HEK293 (cell line): ENCODE measurements around the gene ATP5F1D.
A peak's percentile ranks its signal among the peaks of the same experiment; 100 is the strongest.

Experiments
- BCL11B ChIP-seq: fragments of 450-650 bp; formaldehyde crosslinking; IDR thresholded peaks from 2 replicates; pipeline ENCODE4 v1.5.1; 2016; ENCODE audit warnings: low read depth, missing biosample characterization, missing genetic modification characterization
- GLIS1 ChIP-seq: fragments of 450-650 bp; formaldehyde crosslinking; IDR thresholded peaks from 2 replicates; pipeline ENCODE4 v1.5.1; 2016; ENCODE audit warnings: missing biosample characterization, missing genetic modification characterization
- KLF16 ChIP-seq: fragments of 450-650 bp; formaldehyde crosslinking; IDR thresholded peaks from 2 replicates; pipeline ENCODE4 v1.5.1; 2017; ENCODE audit warnings: missing biosample characterization, missing genetic modification characterization
- ZBTB49 ChIP-seq: fragments of 450-650 bp; formaldehyde crosslinking; IDR thresholded peaks from 2 replicates; pipeline ENCODE4 v1.5.1; 2016; ENCODE audit warnings: missing biosample characterization, missing genetic modification characterization, low read depth
- ZEB2 ChIP-seq: fragments of 450-650 bp; formaldehyde crosslinking; IDR thresholded peaks from 2 replicates; pipeline ENCODE4 v1.5.1; 2016; ENCODE audit warnings: missing biosample characterization, missing genetic modification characterization
- ZFP3 ChIP-seq: fragments of 450-650 bp; formaldehyde crosslinking; IDR thresholded peaks from 2 replicates; pipeline ENCODE4 v1.5.1; 2016; ENCODE audit warnings: low read depth, missing biosample characterization, missing genetic modification characterization
- ZNF140 ChIP-seq: fragments of 450-650 bp; formaldehyde crosslinking; IDR thresholded peaks from 2 replicates; pipeline ENCODE4 v1.5.1; 2016; ENCODE audit warnings: missing biosample characterization, missing genetic modification characterization
- ZNF146 ChIP-seq: fragments of 450-650 bp; formaldehyde crosslinking; IDR thresholded peaks from 2 replicates; pipeline ENCODE4 v1.5.1; 2016; ENCODE audit warnings: missing biosample characterization, missing genetic modification characterization
- ZNF157 ChIP-seq: fragments of 450-650 bp; formaldehyde crosslinking; IDR thresholded peaks from 2 replicates; pipeline ENCODE4 v1.5.1; 2016; ENCODE audit warnings: missing biosample characterization, missing genetic modification characterization
- ZNF175 ChIP-seq: fragments of 450-650 bp; formaldehyde crosslinking; IDR thresholded peaks from 2 replicates; pipeline ENCODE4 v1.5.1; 2016; ENCODE audit warnings: missing biosample characterization, missing genetic modification characterization
- ZNF19 ChIP-seq: fragments of 450-650 bp; formaldehyde crosslinking; IDR thresholded peaks from 2 replicates; pipeline ENCODE4; 2016; ENCODE audit warnings: missing biosample characterization, missing genetic modification characterization, low read depth
- ZNF211 ChIP-seq: fragments of 450-650 bp; formaldehyde crosslinking; IDR thresholded peaks from 2 replicates; pipeline ENCODE4 v1.5.1; 2016; ENCODE audit warnings: low read depth, missing biosample characterization, missing genetic modification characterization
- ZNF221 ChIP-seq: fragments of 450-650 bp; formaldehyde crosslinking; IDR thresholded peaks from 2 replicates; pipeline ENCODE4 v1.5.1; 2017; ENCODE audit warnings: missing biosample characterization, missing genetic modification characterization, borderline replicate concordance
- ZNF266 ChIP-seq: fragments of 450-650 bp; formaldehyde crosslinking; IDR thresholded peaks from 2 replicates; pipeline ENCODE4 v1.5.1; 2016; ENCODE audit warnings: missing biosample characterization, missing genetic modification characterization, low read depth
- ZNF280D ChIP-seq: fragments of 450-650 bp; formaldehyde crosslinking; IDR thresholded peaks from 2 replicates; pipeline ENCODE4 v1.5.1; 2016; ENCODE audit warnings: missing biosample characterization, missing genetic modification characterization
- ZNF302 ChIP-seq: fragments of 450-650 bp; formaldehyde crosslinking; IDR thresholded peaks from 2 replicates; pipeline ENCODE4 v1.5.1; 2016; ENCODE audit warnings: missing biosample characterization, missing genetic modification characterization, low read depth
- ZNF311 ChIP-seq: fragments of 450-650 bp; formaldehyde crosslinking; IDR thresholded peaks from 2 replicates; pipeline ENCODE4 v1.5.1; 2017; ENCODE audit warnings: missing biosample characterization, missing genetic modification characterization, borderline replicate concordance
- ZNF362 ChIP-seq: fragments of 450-650 bp; formaldehyde crosslinking; IDR thresholded peaks from 2 replicates; pipeline ENCODE4 v1.5.1; 2016; ENCODE audit warnings: missing biosample characterization, missing genetic modification characterization
- ZNF449 ChIP-seq: fragments of 450-650 bp; formaldehyde crosslinking; IDR thresholded peaks from 2 replicates; pipeline ENCODE4 v1.5.1; 2017; ENCODE audit warnings: missing biosample characterization, mild to moderate bottlenecking, missing genetic modification characterization, moderate library complexity
- ZNF529 ChIP-seq: fragments of 450-650 bp; formaldehyde crosslinking; IDR thresholded peaks from 2 replicates; pipeline ENCODE4 v1.5.1; 2017; ENCODE audit warnings: missing genetic modification characterization, missing biosample characterization; ENCODE audit not compliant: insufficient replicate concordance
- ZNF530 ChIP-seq: fragments of 450-650 bp; formaldehyde crosslinking; IDR thresholded peaks from 2 replicates; pipeline ENCODE4 v1.5.1; 2016; ENCODE audit warnings: low read depth, missing biosample characterization, missing genetic modification characterization
- ZNF560 ChIP-seq: fragments of 450-650 bp; formaldehyde crosslinking; IDR thresholded peaks from 2 replicates; pipeline ENCODE4 v1.5.1; 2017; ENCODE audit warnings: missing biosample characterization, missing genetic modification characterization, borderline replicate concordance
- ZNF654 ChIP-seq: fragments of 450-650 bp; formaldehyde crosslinking; IDR thresholded peaks from 2 replicates; pipeline ENCODE4 v1.5.1; 2016; ENCODE audit warnings: low read depth, missing biosample characterization, missing genetic modification characterization
- ZNF692 ChIP-seq: fragments of 450-650 bp; formaldehyde crosslinking; IDR thresholded peaks from 2 replicates; pipeline ENCODE4 v1.5.1; 2016; ENCODE audit warnings: missing biosample characterization, missing genetic modification characterization
- ZNF701 ChIP-seq: fragments of 450-650 bp; formaldehyde crosslinking; IDR thresholded peaks from 2 replicates; pipeline ENCODE4 v1.5.1; 2016; ENCODE audit warnings: missing biosample characterization, missing genetic modification characterization
- ZNF776 ChIP-seq: fragments of 450-650 bp; formaldehyde crosslinking; IDR thresholded peaks from 2 replicates; pipeline ENCODE4 v1.5.0; 2017; ENCODE audit warnings: missing biosample characterization, missing genetic modification characterization, borderline replicate concordance
- ZNF785 ChIP-seq: fragments of 450-650 bp; formaldehyde crosslinking; IDR thresholded peaks from 2 replicates; pipeline ENCODE4 v1.5.1; 2016; ENCODE audit warnings: missing biosample characterization, missing genetic modification characterization
- ZSCAN16 ChIP-seq: fragments of 450-650 bp; formaldehyde crosslinking; IDR thresholded peaks from 2 replicates; pipeline ENCODE4 v1.5.1; 2016; ENCODE audit warnings: missing biosample characterization, missing genetic modification characterization
- ZSCAN5A ChIP-seq: fragments of 450-650 bp; formaldehyde crosslinking; IDR thresholded peaks from 2 replicates; pipeline ENCODE4 v1.5.1; 2016; ENCODE audit warnings: missing biosample characterization, missing genetic modification characterization
- ZXDB ChIP-seq: fragments of 450-650 bp; formaldehyde crosslinking; IDR thresholded peaks from 2 replicates; pipeline ENCODE4 v1.5.1; 2016; ENCODE audit warnings: missing biosample characterization, missing genetic modification characterization

Gene ATP5F1D

GRCh38 chr19:1279782-1280341 is 38.3 kb downstream of the ATP5F1D start (continued):
- TF ChIP-seq ZNF654 (tag by site-specific recombination) (peak; percentile 91), ZNF785 (no peak), ZNF221 (tag by site-specific recombination) (no peak), ZNF157 (tag by site-specific recombination) (no peak), ZSCAN16 (tag by site-specific recombination) (no peak), ZFP3 (no peak), ZNF449 (tag by site-specific recombination) (no peak), GLIS1 (tag by site-specific recombination) (peak; percentile 49), ZXDB (tag by site-specific recombination) (0 out of 2 replicates have a peak, but pooled peaks have one; percentile 39), ZNF560 (tag by site-specific recombination) (no peak), ZNF140 (no peak), ZNF776 (tag by site-specific recombination) (no peak), ZNF692 (tag by site-specific recombination) (no peak), ZNF362 (tag by site-specific recombination) (no peak), ZNF701 (tag by site-specific recombination) (no peak), ZNF175 (tag by site-specific recombination) (no peak), BCL11B (no peak; the same call in 1 of the 2 replicates), KLF16 (no peak), ZSCAN5A (tag by site-specific recombination) (no peak), ZNF529 (tag by site-specific recombination) (no peak), ZNF266 (tag by site-specific recombination) (no peak), ZBTB49 (tag by site-specific recombination) (no peak), ZNF19 (tag by site-specific recombination) (no peak), ZNF280D (tag by site-specific recombination) (no peak), ZEB2 (tag by site-specific recombination) (peak; percentile 56; the same call in 1 of the 2 replicates), ZNF146 (no peak), ZNF530 (tag by site-specific recombination) (no peak), ZNF211 (no peak), ZNF311 (no peak), ZNF302 (tag by site-specific recombination) (no peak)
